GM19463 (cell line): ENCODE data around the gene MAP7.
"Not testable (repeated sequence)": the region's sequence is repeated elsewhere in the genome, so short reads cannot be mapped to it uniquely, and the experiment has no call there.

Experiments
- ATAC-seq: cut with Tn5 transposase; IDR thresholded peaks from one replicate; pipeline ENCODE4 v1.9.1; 2021; ENCODE audit warnings: mild to moderate bottlenecking, moderate library complexity; ENCODE audit not compliant: unreplicated experiment

Gene MAP7

DNA sequence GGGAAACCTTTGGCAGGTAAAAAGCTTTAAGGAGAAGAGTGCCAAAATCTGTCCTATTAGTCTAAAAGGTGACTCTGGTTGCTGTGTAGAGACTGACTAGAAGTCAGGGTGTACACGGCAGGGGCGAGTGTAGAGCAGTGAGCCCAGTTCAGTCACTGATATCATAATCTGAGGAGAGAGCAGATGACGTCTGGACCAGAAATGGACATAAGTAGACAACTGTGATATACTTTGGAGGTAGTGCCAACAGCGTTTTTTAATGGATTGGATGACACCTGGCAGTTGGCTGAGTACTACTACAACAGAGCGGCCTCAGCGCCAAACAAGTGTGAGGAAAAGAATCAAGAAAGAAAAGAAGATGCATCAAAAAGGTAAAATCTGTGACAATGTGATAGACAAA is 76.0 kb downstream of the MAP7 start:
- no peak for ATAC-seq

- ATAC-seq, result no peak
Measured at GRCh38 chr6:136471922-136472321, 78.3 kb downstream of the MAP7 start.

DNA sequence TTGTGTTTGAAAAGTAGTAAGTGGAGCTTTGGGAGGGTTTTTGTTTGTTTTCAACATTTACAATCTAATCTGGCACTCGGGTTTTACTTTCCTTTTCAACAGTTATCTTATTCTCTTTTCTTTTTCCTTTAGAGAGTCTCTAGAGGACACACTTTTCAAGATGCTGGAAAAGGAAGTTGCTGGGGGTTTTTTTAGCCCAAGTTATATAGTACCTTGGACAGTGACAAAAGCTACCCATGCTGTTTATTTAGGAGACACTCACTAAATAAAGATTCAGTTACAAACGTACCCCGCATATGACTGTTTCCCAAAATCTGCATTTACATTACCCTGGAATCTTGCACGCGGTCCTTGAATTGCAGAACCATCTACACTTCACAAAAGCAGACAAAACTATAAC is 78.8 kb downstream of the MAP7 start:
- no peak for ATAC-seq

GRCh38 chr6:136470044-136470443 is 80.2 kb downstream of the MAP7 start:
- no peak for ATAC-seq

DNA sequence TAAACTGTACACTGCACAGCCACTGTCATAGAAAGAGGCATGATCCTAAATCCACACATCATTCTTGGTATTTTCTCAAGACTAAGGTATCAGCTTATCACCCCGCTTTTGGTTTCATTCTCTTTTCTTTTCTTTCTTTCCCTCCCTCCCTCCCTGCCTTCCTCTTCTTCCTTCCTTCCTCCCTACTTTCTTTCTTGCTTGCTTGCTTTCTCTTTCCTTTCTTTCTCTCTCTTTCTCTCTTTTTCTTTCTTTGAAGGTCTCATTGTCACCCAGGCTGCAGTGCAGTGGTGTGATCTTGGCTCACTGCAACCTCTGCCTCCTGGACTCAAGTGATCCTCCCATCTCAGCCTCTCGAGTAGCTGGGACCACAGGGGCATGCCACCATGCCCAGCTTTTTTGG is 81.1 kb downstream of the MAP7 start:
- no peak for ATAC-seq

- no peak for ATAC-seq
Measured at GRCh38 chr6:136468711-136469110, 81.5 kb downstream of the MAP7 start.

GRCh38 chr6:136467186-136467585 is 83.0 kb downstream of the MAP7 start:
- ATAC-seq, result no peak

DNA sequence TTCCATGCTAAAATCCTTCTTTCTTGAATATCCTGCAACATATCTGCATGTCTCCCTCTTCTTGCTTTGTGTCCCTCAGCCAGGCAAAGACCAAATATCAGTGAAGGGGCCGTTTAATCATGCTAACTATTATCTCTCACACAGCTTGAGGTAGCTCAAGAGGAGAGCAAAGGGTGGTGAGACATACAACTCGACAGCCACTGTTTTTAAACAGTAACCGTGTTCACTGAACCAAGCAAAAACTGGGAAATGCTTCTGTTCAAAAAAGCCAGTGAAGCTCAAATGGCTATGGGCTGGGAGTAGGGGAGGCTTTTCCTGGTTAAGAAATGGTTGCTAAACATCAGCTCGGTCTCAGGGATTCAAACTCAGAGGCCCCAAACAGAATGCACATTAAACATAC is 83.4 kb downstream of the MAP7 start:
- no peak for ATAC-seq

- no peak for ATAC-seq
Measured at GRCh38 chr6:136465766-136466303, 84.4 kb downstream of the MAP7 start.

DNA sequence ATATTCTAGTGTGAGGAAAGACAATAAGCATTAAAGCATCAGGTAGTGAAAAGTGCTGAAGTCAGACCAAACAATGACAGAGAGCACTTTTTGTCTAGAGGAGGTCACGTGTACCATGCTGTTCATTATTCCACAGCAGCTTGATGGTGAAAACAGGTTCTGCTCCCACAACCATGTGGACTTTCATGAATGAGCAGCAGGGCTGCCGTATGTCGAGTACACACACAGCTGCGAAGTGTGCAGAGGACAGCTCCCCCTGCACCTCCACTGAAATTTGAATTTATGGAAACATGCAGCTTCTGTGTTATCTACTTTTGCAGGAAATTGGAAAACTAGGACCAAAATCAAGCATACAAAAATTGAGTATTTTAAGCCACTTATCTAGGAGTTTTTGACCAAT is 85.3 kb downstream of the MAP7 start:
- no peak for ATAC-seq

DNA sequence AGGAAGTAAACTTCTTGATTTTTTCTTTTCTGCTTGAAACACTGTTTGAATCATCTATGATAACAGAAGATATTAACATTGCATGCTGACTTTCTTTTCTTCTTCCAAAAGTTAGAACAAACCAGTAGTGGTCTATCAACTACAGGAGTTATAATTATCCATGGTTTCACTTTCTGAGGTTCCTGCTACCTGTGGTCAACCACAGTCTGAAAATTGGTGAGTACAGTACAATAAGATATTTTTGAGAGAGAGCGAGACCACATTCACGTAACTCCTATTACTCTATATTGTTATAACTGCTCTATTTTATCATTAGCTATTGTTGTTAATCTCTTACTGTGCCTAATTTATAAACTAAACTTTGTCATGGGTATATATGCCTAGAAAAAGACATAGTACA is 86.1 kb downstream of the MAP7 start:
- no peak for ATAC-seq

DNA sequence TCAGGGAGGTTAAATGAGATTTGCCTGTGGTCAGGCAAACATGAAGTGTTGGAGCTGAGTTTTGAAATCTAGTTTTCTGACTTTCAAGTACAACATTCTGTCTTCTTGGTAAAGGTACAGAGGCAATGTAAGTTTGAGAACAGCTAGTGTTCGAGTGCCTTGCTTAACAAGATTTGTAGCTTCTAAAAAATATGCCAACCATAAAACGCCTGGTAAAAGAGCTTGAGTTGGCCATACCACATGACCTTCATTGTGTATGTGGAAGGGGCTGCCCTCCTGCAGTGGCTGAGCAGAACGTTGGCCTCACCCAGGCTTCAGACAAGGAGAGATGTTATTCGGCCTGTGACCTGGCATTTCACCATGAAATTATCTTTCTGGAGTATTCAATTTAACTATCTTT is 86.5 kb downstream of the MAP7 start:
- no peak for ATAC-seq

- no peak for ATAC-seq
Measured at GRCh38 chr6:136446579-136447187, 103.5 kb downstream of the MAP7 start.

DNA sequence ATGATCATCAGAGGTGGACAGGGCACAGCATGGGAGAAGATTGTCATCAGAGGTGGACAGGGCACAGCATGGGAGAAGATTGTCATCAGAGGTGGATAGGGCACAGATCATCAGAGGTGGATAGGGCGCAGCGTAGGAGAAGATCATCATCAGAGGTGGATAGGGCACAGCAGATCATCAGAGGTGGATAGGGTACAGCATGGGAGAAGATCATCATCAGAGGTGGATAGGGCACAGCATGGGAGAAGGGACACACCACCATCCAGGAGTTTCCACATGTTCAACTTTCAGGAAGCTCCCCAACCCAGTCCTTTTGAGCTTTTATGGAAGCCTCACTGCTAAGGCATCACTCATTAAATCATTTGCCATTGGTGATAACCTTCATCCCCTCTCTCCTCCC is 104.1 kb downstream of the MAP7 start:
- no peak for ATAC-seq

GRCh38 chr6:136445063-136445462 is 105.2 kb downstream of the MAP7 start:
- no peak for ATAC-seq

GRCh38 chr6:136440203-136440602 is 110.0 kb downstream of the MAP7 start:
- ATAC-seq, result no peak

DNA sequence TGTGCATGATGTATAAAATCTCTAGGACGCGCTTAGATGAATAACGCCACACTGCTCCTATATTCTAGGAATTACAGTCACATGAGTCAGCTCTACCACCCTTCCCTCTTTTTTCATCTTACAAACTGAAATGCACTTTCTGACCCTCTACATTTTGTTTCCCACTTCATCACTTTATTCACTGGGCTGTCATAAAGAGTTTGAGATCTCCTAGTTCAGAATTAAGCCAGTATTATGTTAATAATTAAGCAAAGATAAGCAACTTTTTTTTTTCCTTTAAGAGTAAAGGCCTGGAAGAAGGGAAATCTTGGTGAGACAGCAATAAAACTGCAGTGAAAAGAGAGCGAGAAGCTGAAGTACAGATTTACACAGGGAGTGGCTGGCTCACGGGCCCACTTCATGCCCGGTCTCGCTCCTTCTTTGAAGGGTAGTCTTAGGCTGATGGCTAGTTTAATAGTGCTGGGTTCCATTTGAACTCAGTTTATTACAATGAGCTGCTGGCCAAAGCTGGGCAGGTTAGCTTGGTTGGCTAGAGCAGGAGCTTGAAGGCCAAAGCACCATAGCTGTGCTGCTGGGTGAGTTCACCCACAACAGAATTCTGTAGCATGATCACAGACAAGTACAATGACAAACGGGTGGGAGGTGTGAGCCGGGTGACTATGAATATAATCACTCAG is 110.6 kb downstream of the MAP7 start:
- no peak for ATAC-seq

GRCh38 chr6:136438441-136438840 is 111.8 kb downstream of the MAP7 start:
- no peak for ATAC-seq

GRCh38 chr6:136437246-136437645 is 113.0 kb downstream of the MAP7 start:
- ATAC-seq, result no peak

GRCh38 chr6:136435101-136435500 is 115.1 kb downstream of the MAP7 start:
- no peak for ATAC-seq

- ATAC-seq, result not testable (repeated sequence)
Measured at GRCh38 chr6:136431306-136431705, 118.9 kb downstream of the MAP7 start.

GRCh38 chr6:136429264-136430065 is 120.8 kb downstream of the MAP7 start:
- ATAC-seq, result no peak
